GM18873 (cell line): ENCODE data around the gene BBS2.

Experiments
- ATAC-seq: cut with Tn5 transposase; IDR thresholded peaks from one replicate; pipeline ENCODE4 v1.9.1; 2021; ENCODE audit warnings: mild to moderate bottlenecking, moderate library complexity, moderate number of reproducible peaks; ENCODE audit not compliant: unreplicated experiment, low FRiP score

BBS2 gene

GRCh38 chr16:56438038-56438437 is 81.8 kb downstream of the BBS2 start:
- no peak for ATAC-seq

GRCh38 chr16:56436258-56436657 is 83.6 kb downstream of the BBS2 start:
- no peak for ATAC-seq
